Superior temporal gyrus (tissue), 1 donor: ENCODE data around the gene KCNK17.

ENCODE experiments used
- DNase-seq: peaks from one replicate; pipeline ENCODE4 v3.0.0-alpha.2; 2016; ENCODE audit errors: extremely low spot score

The KCNK17 gene, protein sequence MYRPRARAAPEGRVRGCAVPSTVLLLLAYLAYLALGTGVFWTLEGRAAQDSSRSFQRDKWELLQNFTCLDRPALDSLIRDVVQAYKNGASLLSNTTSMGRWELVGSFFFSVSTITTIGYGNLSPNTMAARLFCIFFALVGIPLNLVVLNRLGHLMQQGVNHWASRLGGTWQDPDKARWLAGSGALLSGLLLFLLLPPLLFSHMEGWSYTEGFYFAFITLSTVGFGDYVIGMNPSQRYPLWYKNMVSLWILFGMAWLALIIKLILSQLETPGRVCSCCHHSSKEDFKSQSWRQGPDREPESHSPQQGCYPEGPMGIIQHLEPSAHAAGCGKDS

GRCh38 chr6:39314273-39314795 lies at the start of gene KCNK17:
KCNK17 (minus strand) TSS chr6:39314419; CDS start chr6:39314320, 99 bp downstream.
- no peak for DNase-seq

- DNase-seq: no peak
Observed at GRCh38 chr6:39363280-39363679, 49.1 kb upstream of the KCNK17 start.

DNA sequence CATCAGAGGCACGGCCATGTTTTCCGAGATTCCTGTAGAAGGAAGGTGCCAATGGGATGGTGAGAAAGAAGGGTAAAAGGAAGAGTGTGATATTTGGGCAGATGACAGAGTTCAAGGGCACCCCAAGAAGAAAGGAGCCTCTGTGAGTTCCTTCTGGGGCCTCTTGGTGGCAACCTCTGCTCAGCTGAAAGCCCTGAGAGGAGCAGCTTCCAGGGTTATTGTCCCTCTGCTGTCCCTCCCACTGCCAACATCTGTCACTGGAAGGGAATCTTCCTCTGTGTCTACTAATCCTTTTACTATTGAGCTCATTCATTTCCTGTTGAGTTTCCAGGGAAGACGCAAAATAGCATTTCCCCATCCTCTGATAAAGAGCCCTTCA lies 48.3 kb upstream of the KCNK17 start:
- DNase-seq: peak; percentile 75

- DNase-seq: peak; percentile 90
Observed at GRCh38 chr6:39361657-39362486, 47.7 kb upstream of the KCNK17 start.

- DNase-seq: no peak
Observed at GRCh38 chr6:39360378-39360777, 46.2 kb upstream of the KCNK17 start.

- DNase-seq: no peak
Observed at GRCh38 chr6:39357998-39358686, 43.9 kb upstream of the KCNK17 start.

DNA sequence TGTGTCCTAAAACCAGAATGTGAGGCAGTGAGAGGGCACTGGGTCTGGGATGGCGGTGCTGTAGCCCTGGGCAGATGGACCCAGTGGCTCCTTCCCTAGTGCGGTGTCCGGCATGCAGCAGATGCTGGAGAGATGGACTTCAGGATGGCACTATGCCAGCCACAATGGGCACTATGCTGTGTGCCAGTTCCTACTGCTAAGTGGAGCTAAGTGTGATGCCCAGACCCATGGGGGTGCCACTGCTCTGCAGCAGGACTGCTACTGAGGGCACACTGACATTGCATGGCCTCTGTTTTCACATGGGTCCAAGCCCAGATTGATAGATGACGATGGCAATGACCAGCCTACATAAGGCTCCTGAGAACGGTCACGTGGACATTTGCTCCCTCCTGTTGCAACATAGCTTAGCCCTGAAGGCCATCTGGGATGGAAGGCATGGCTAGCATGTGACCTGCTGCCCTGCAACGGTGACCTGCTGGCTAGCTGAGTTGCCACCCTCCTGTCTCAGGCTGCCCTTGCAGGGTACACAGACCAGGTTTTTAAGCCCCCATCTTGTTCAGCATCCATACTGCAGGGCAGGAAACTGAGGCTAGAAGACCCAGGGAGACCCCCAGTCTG lies 39.6 kb upstream of the KCNK17 start:
- DNase-seq: no peak

DNA sequence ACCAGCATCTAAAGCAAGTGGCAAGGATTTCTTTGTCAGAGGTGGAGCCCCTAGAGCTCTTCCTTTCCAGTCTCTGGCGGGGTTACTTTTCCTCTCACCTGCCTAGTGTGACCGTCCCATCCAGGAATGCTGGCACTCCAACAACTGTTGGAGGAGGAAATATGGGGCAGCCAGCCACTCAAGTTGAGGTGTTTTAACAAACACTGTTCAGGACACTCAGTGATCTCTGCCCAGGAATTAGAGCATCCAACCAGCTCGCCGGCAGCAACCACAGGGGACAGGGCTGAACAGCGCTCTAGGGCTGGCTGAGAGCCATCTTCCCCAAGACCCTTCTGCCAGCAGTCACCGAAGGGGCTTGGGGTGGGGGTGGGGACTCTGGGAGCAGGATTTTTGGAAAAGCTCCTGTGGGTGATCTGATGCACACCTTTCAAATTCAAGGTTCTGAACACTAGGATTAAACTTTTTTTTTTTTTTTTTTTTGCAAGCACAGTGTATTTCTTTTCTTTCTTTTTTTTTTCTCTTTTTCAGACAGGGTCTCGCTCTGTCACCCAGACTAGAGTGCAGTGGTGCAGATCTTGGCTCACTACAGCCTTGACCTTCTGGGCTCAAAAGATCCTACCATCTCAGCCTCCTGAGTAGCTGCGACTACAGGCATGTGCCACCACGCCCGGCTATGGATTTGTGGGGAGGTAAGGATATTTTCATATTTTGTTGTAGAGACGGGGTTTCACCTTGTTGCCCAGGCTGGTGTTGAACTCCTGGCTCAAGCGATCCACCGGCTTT lies 36.7 kb upstream of the KCNK17 start:
- no peak for DNase-seq

GRCh38 chr6:39348740-39349139 lies 34.5 kb upstream of the KCNK17 start:
- DNase-seq: no peak

- DNase-seq: peak; percentile 88
Observed at GRCh38 chr6:39347906-39348585, 33.8 kb upstream of the KCNK17 start.

DNA sequence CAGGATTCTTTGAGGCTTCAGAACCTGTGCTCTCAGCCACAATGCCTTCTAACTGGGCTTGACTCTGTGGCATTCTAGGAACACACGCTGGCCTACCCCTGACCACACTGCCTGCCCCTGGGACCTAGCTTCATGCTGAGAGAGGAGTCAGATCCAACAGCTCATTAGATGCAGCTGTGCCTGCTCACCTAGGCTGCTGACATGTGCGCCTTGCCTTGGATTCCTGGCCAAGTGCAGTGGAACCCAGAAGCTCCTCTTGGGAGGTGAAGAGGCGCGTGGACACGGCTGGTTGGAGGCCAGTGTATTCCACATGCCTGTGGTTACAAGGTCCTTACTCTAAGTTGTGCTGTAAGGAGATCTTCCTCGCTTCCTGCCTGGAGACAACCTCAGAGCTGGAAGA lies 33.0 kb upstream of the KCNK17 start:
- no peak for DNase-seq

- no peak for DNase-seq
Observed at GRCh38 chr6:39344821-39345280, 30.6 kb upstream of the KCNK17 start.

DNA sequence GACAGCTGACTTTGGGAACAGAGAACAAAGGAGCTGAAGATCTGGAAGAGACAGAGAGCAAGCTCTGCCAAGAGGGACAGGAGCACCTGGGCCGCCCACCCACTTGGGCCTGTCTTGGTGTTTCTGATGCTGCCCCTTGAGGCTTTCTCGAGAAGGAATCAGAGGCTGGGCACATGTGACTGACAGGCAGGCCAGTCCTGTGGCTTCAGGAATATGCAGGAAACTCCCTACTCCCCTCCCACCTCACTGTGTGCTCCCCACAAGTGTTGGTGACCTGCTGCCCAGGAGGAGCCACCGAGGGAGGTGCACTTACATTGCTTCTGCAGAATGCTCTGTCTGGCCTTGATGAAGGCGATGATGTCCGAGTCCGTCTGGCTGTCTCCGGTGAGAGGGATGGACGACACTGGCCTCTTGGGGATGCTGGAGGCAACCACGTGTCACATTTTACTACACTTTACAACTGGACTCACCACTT lies 29.2 kb upstream of the KCNK17 start:
- DNase-seq: no peak

- no peak for DNase-seq
Observed at GRCh38 chr6:39342692-39343395, 28.6 kb upstream of the KCNK17 start.

DNA sequence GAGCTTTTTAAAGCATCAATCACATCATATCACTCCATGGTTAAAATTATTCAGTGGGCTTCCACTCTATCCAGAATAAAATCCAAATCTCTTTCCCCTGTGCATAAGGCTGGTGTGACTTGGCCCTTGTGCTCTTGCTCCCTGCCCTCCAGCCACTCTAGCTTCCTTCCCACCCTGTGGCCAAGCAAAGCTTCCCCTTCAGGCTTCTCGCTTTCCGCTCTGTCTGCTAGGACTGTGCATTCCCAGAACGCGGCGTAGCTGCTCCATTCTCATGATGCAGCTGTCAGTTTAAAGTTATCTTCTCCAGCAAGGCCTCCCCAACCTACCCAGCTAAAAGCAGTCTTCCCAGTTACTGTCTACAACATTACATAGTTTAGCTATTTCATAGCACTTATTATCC lies 27.7 kb upstream of the KCNK17 start:
- DNase-seq: no peak

DNA sequence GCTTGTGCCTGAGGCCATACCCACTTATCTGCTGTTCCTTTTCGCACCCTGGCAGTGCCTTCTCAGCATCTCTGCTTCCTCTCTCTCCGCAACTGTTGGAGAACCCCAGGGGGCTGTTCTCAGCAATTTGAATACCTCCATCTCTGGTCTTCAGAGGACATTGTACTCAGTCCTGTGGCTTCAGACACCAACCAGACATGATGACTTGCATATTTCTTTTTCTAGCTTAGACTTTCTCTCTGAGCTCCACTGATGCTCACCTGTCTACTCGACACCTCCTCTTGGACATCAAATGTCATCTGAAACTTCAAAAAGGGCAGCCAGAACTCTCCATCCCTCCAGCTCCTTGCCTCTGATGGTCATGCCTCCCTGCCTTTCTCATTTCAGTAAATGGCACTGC lies 27.1 kb upstream of the KCNK17 start:
- DNase-seq: no peak

DNA sequence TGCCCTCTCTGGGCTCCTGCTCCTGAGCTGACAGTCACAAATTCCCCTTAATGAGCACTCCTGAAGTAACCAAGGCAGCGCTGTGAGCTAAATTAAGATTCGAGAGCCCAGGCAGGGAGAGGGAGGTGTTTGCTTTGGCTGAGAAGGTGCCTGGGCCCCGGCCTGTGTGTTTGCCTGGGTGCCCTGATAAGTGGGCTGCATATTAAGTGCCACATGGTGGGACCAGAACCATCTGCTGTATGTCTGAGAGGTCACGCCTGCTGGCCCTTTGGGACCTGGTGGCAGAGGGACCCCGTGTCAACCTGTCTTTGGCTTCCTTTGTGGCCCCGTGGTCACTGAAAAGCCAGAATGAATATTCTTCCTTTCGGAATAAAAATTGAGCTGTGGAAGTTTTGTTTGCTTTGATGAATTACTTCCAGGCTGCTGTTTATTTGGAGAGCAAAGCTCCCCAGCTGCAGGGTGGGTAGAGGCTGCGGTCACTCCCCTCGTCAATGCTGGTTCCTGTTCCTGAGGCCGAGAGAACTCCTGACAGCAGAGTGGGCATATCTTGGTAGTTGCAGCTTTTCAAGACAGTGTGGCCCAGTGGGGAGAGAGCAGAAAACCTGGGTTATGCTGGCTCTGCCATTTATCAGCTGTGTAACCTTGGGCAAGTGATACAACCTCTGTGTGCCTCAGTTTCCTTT lies 25.8 kb upstream of the KCNK17 start:
- no peak for DNase-seq

GRCh38 chr6:39339096-39339867 lies 25.1 kb upstream of the KCNK17 start:
- no peak for DNase-seq
